Neural cell (in vitro differentiated cells): ENCODE results near the gene AFF2.

Experiments used
- CTCF ChIP-seq: fragments of 450-650 bp; IDR thresholded peaks from 2 replicates; pipeline ENCODE4 v1.5.1; 2014; ENCODE audit warnings: antibody characterized with exemption, mild to moderate bottlenecking, moderate library complexity; ENCODE audit not compliant: poor library complexity, severe bottlenecking
- EZH2 ChIP-seq: fragments of 200-600, 300-800 bp; shearing (Covaris generic), sonication (generic); IDR thresholded peaks from 2 replicates; pipeline ENCODE4 v1.6.1; 2014; ENCODE audit warnings: antibody characterized with exemption, low read length, borderline replicate concordance, mild to moderate bottlenecking; ENCODE audit not compliant: insufficient read depth, poor library complexity, severe bottlenecking
- MXI1 ChIP-seq: fragments of 450-650 bp; conservative IDR thresholded peaks from 2 replicates; pipeline ENCODE4 v1.6.1; 2014; ENCODE audit warnings: antibody characterized with exemption, mild to moderate bottlenecking; ENCODE audit not compliant: poor library complexity, severe bottlenecking
- POLR2AphosphoS5 ChIP-seq: IDR thresholded peaks from 2 replicates; pipeline ENCODE4 v1.6.1; 2012
- TAF1 ChIP-seq: IDR thresholded peaks from 2 replicates; pipeline ENCODE4 v1.6.1; 2012; ENCODE audit warnings: low read depth
- TF ChIP-seq, protein P1 (sequence below): IDR thresholded peaks from 2 replicates; pipeline ENCODE4 v1.6.1; 2012; ENCODE audit warnings: borderline replicate concordance

DNA sequence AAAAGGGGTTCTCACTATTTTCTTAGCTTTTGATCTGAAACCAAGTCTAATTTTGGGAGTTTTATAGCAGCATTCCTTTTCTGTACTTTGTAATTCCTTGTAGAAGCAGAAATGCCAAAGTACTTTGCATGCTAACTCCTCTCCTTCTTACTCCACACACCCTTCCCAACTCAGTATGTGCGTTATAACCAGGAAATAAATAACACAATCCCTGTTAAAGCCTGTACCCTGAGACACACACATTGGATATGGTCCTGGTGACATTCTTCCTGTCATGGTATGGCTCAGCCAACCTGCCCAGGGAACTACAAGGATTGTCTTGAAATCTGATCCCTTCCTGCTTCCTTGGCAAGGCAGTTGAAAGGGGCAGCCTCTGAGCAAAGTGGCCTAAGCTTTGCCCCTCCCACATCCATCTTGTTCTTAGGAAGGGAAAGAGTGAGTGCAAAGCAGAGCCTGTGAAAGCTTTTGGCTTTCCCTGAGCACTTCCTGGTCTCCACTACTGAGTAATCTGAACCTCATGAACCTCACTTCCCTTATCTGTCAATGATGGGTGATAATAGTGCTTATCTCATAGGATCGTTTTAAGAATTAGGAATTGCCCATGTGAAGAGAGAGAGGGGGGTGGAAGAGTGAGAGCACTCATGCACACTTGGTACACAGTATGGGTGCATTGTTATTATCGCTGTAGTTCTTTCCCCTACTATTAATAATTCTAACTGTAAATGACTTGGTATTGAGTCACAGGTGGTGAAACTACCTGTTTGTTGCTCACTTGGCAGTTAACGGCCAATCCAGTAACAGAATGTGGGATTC, 109.3 kb downstream of the AFF2 start:
- no peak for TF ChIP-seq CTCF
- TF ChIP-seq MXI1 = no peak
- no peak for TF ChIP-seq EZH2
- TF ChIP-seq, protein P1, sequence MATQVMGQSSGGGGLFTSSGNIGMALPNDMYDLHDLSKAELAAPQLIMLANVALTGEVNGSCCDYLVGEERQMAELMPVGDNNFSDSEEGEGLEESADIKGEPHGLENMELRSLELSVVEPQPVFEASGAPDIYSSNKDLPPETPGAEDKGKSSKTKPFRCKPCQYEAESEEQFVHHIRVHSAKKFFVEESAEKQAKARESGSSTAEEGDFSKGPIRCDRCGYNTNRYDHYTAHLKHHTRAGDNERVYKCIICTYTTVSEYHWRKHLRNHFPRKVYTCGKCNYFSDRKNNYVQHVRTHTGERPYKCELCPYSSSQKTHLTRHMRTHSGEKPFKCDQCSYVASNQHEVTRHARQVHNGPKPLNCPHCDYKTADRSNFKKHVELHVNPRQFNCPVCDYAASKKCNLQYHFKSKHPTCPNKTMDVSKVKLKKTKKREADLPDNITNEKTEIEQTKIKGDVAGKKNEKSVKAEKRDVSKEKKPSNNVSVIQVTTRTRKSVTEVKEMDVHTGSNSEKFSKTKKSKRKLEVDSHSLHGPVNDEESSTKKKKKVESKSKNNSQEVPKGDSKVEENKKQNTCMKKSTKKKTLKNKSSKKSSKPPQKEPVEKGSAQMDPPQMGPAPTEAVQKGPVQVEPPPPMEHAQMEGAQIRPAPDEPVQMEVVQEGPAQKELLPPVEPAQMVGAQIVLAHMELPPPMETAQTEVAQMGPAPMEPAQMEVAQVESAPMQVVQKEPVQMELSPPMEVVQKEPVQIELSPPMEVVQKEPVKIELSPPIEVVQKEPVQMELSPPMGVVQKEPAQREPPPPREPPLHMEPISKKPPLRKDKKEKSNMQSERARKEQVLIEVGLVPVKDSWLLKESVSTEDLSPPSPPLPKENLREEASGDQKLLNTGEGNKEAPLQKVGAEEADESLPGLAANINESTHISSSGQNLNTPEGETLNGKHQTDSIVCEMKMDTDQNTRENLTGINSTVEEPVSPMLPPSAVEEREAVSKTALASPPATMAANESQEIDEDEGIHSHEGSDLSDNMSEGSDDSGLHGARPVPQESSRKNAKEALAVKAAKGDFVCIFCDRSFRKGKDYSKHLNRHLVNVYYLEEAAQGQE = no peak
- no peak for TF ChIP-seq POLR2AphosphoS5
- no peak for TF ChIP-seq TAF1
